ENCODE measurements around the gene EML5.
A peak's percentile ranks its signal among the peaks of the same experiment; 100 is the strongest.
"Not testable (repeated sequence)": the region's sequence is repeated elsewhere in the genome, so short reads cannot be mapped to it uniquely, and the experiment has no call there.

The EML5 gene

GRCh38 chr14:88823968-88824313 is 31.2 kb upstream of the EML5 start:
- TF ChIP-seq CTCF (IDR thresholded peaks at IDR 0.05) (no peak), ZFX (IDR thresholded peaks at IDR 0.05; ENCODE audit: borderline replicate concordance) (no peak)
- H3K27ac ChIP-seq, result peak overlapping the region; percentile 86

DNA sequence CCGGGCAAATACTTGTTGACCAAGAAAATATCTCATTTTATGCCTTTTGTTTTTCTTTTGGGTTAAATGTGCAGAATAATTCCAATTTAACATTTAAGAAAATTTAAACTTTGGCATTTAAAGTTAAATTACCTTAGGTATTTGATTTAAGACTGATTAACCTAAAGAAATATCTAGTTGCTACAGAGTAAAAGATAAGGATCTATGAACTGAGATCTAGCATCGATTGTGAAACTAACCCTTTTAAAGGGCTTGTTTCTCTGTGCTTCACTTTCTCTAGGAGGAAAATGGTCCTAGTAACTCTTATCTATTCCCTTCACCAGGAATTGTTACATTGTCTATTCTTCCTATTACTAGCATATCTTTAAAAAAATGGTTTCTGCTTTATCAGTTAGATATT is 29.1 kb upstream of the EML5 start:
- TF ChIP-seq ZFX (IDR thresholded peaks at IDR 0.05; ENCODE audit: borderline replicate concordance) (no peak), CTCF (IDR thresholded peaks at IDR 0.05) (no peak)
- H3K27ac ChIP-seq, result peak overlapping the region; percentile 36; the same call in 1 of the 2 replicates

DNA sequence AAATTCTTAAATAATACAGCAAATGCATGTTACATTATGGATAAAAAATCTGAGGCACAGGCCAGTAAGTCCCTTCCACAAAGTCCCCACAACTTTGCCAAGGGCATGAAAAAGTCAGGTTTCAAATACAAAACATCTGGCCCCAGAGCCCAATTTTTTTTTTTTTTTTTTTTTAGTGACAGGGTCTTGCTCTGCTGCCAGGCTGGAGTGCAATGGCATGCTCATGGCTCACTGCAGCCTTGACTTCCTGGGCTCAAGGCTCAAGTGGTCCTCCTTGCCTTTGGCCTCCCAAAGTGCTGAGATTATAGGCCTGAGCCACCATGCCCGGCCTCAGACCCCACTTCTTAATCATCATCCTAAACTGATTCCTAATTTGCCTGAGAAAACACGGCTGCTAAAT is 28.6 kb upstream of the EML5 start:
- peak overlapping the region; percentile 36; the same call in 1 of the 2 replicates for H3K27ac ChIP-seq
- TF ChIP-seq ZFX (IDR thresholded peaks at IDR 0.05; ENCODE audit: borderline replicate concordance) (no peak), CTCF (IDR thresholded peaks at IDR 0.05) (no peak)

GRCh38 chr14:88819674-88820073 is 26.9 kb upstream of the EML5 start:
- H3K27ac ChIP-seq, result not testable (repeated sequence)

GRCh38 chr14:88818018-88818417 is 25.3 kb upstream of the EML5 start:
- no peak overlapping the region for H3K27ac ChIP-seq
- TF ChIP-seq ZFX (IDR thresholded peaks at IDR 0.05; ENCODE audit: borderline replicate concordance), result no peak
- TF ChIP-seq CTCF (IDR thresholded peaks at IDR 0.05), result no peak

DNA sequence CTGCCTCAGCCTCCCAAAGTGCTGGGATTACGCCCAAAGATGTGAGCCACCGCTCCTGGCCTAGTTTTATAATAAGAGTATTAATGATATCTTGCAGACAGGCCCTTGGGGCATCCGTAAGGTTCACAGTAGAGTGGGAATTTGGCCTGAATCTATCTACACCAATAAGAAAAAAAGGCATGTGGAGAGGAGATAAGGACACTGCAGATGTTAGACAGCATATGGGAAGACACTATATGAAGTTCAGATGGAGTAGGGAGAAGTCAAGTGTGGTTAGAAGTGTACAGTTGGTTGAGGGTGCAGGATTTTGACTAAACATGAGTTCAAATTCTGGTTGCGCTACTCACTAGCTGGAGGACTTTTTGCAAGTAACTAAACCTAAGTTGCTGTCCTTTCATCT is 23.2 kb upstream of the EML5 start:
- TF ChIP-seq ZFX (IDR thresholded peaks at IDR 0.05; ENCODE audit: borderline replicate concordance) (no peak), CTCF (IDR thresholded peaks at IDR 0.05) (no peak)
- H3K27ac ChIP-seq, result no peak overlapping the region

DNA sequence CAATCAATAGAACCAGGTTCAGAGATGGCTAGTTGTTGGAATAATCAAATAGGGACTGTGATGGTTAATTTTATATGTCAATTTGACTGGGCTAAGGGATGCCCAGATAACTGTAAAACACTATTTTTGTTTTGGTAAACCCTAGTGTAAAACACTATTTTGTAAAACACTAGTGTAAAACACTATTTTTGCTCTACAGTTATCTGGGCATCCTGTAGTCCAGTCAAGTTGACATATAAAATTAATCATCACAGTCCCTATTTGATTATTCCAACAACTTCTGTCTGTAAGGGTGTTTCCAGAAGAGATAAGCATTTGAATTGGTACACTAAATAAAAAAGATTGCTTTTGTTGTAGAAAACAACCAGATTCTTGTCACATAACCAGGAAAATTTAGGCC is 15.6 kb upstream of the EML5 start:
- no peak overlapping the region for H3K27ac ChIP-seq
- TF ChIP-seq ZFX (IDR thresholded peaks at IDR 0.05; ENCODE audit: borderline replicate concordance) (no peak), CTCF (IDR thresholded peaks at IDR 0.05) (no peak)

- H3K27ac ChIP-seq, result no peak overlapping the region
- TF ChIP-seq ZFX (IDR thresholded peaks at IDR 0.05; ENCODE audit: borderline replicate concordance), result no peak
Observed at GRCh38 chr14:88804477-88804876, 11.7 kb upstream of the EML5 start.
